Pancreas (tissue), 10 donors: ENCODE measurements around the gene TTLL5. TPM values are rescaled to one million over a fixed set of nuclear protein-coding genes. Genes with fewer than 3 reads are reported as not detected.

Experiments used
- ATAC-seq, 4 donors: fragments of 200-7000 bp; cut with Tn5 transposase; one replicate each; pipeline versions ENCODE4 v1.8.0 to v1.9.1; 2020; ENCODE audit warnings: mild to moderate bottlenecking in 4 of 4, moderate library complexity in 4 of 4
- DNase-seq, 6 donors: peaks; one replicate each; pipeline ENCODE4 v3.0.0-alpha.2; 2020
- FAIRE-seq: peaks from 2 replicates; lab custom pipeline; 2012; peaks lifted over from hg19 to GRCh38; lab: Jason Lieb, UNC
- H3K27ac ChIP-seq, 4 donors: fragments of 200-600 bp; sonication (generic); 1 replicate in 3 of 4; 2 replicates in 1 of 4; pipeline versions ENCODE4 v1.5.0 to v1.8.0; 2020
- H3K27me3 ChIP-seq, 4 donors: fragments of 200-600 bp; one replicate each; pipeline ENCODE4 v1.8.0; 2021
- H3K36me3 ChIP-seq, 3 donors: fragments of 200-600 bp; sonication (generic) in 1 of 3; one replicate each; pipeline versions ENCODE4 v1.5.0 to v1.8.0; 2020 to 2021
- H3K4me1 ChIP-seq, 3 donors: fragments of 200-600 bp; one replicate each; pipeline ENCODE4 v1.8.0; 2021
- H3K4me3 ChIP-seq, 4 donors: fragments of 200-600 bp; sonication (generic) in 2 of 4; one replicate each; pipeline versions ENCODE4 v1.5.0 to v1.8.0; 2020 to 2021
- H3K9me3 ChIP-seq, 4 donors: fragments of 200-600 bp; one replicate each; pipeline ENCODE4 v1.8.0; 2021
- WGBS, 2 donors: extraction: QIAGEN DNeasy Blood & Tissue Kit; methylation state at CpG; one replicate each; pipeline ENCODE4 v1.1.7; 2013; 5-methylcytosine and 5-hydroxymethylcytosine counted together
- intact Hi-C, 3 donors: fragments of 100-400 bp; cut with DNase I; formaldehyde crosslinking; loops; one replicate each; pipeline versions ENCODE4 v1.11.1 to v1.14.2; 2022
- polyA plus RNA-seq, 2 donors: library from polyadenylated mRNA; stranded (reverse); fragments of 200-250 nt; gene quantifications; one replicate each; pipeline ENCODE4 v1.2.3, GENCODE V29; 2013
- total RNA-seq, 6 donors: library from RNA; stranded (reverse); fragmentation: NEBNext Ultra II Directional in 4 of 6; extraction: Animal tissue kit (Norgen Biotek cat#: 25700) in 4 of 6; gene quantifications; one replicate each; pipeline versions ENCODE4 v1.2.1 to v1.2.4, GENCODE V29; 2021 to 2023
- TF ChIP-seq, protein P1 (sequence below), 4 donors: fragments of 200-600 bp; sonication (generic) in 3 of 4; IDR thresholded peaks; one replicate each; pipeline versions ENCODE4 v1.5.0 to v1.8.0; 2021; ENCODE audit warnings: antibody characterized with exemption in 4 of 4
- donor health status: healthy with polysubstance abuse.
- donor health status: DM: no; HTN: no; CAD: no; lungs with moderate emphysema.
- donor health status: DM: no; HTN: no; CAD: no.
- donor health status: control.
- donor health status: control.
- donor health status: Bipolar disorder and iron deficiency.
- donor health status: DM: yes; HTN: yes; CAD: no.
- donor health status: DM: no; HTN: no; CAD: no.
- donor health status: DM: no; HTN: no; CAD: no.
- donor health status: DM: yes; HTN: yes; CAD: no.

The TTLL5 gene
- total and polyA plus RNA-seq, 8 donors: 7.6 to 22.6 (median 12.0) TPM

DNA sequence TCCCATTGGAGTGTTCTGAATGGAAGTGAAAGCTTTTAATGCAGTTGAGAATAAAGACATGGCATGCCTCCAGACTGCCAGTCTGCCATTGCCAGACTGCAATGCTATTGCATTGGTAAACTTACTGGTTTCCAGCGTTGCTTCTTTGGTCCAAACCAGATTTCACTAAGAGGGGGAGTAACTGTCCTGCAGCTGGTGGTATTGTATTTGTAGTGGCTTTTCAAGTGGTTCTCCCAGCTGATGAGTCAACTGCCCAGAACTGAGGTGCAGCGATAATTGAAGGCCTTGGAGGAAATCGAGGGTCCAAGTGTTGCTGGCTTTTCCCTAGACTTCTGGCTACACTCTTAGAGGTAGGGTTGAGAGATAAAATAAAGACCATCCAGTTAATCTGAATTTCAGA is 32.2 kb upstream of the TTLL5 start:
- Histone ChIP-seq H3K27me3 (no peaks in the 10 kb centered on the region), H3K36me3 (no peaks in the 10 kb centered on the region), H3K9me3 (no peaks in the 10 kb centered on the region), H3K4me1 (no peaks in the 10 kb centered on the region), H3K4me3 (no peak overlapping the region), H3K27ac (no peak overlapping the region)
- DNase-seq: no peak
- TF ChIP-seq, protein P1, sequence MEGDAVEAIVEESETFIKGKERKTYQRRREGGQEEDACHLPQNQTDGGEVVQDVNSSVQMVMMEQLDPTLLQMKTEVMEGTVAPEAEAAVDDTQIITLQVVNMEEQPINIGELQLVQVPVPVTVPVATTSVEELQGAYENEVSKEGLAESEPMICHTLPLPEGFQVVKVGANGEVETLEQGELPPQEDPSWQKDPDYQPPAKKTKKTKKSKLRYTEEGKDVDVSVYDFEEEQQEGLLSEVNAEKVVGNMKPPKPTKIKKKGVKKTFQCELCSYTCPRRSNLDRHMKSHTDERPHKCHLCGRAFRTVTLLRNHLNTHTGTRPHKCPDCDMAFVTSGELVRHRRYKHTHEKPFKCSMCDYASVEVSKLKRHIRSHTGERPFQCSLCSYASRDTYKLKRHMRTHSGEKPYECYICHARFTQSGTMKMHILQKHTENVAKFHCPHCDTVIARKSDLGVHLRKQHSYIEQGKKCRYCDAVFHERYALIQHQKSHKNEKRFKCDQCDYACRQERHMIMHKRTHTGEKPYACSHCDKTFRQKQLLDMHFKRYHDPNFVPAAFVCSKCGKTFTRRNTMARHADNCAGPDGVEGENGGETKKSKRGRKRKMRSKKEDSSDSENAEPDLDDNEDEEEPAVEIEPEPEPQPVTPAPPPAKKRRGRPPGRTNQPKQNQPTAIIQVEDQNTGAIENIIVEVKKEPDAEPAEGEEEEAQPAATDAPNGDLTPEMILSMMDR (IDR thresholded peaks at IDR 0.05): no peak
- intact Hi-C loops: no loop called here
- no peak for FAIRE-seq
- ATAC-seq: no peak
- WGBS, 2 donors: 72 to 85% methylated on average over 3 of the region's 3 CpGs

DNA sequence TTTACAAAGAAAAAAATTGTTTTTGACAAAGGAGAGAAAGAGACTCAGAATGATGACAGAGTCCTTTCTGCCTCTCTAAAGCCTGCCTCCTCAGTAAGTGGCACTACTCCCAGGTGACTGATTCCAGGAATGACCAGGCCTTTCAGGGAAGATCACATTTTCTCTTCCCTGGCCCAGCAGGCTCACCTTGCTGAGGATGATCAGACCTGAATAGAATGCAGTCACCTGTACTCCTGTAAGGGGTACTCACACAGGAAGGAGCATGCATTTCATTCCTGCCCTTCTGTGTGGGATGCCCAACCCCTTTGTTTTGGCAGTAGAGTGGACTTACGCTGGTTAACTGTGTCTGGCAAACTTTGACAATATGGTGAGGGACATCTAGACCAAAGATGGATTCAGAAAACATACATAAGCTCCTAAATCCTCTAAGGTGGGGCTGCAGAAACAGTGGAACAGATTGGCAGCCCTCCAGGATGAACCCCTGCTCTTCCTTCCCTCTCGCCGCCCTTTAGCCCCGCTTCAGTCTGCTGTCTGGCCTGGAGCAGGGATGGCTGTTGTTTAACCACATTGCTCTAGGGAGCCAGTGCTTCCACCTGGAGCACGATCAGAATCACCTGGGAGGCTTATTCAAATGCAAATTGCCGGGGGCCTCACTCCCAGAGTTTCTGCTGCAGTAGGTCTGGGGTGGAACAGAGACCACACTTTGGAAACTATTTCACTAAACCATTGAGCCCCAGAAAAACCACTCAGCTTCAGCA is 30.2 kb upstream of the TTLL5 start:
- no peaks in the 10 kb centered on the region for H3K9me3 ChIP-seq
- no peaks in the 10 kb centered on the region for H3K36me3 ChIP-seq
- no peaks in the 10 kb centered on the region for H3K27me3 ChIP-seq
- no peak overlapping the region for H3K27ac ChIP-seq
- FAIRE-seq (no peak), DNase-seq (no peak), ATAC-seq (no peak)
- TF ChIP-seq, protein P1 (IDR thresholded peaks at IDR 0.05): no peak
- no peak overlapping the region for H3K4me3 ChIP-seq
- 88 to 90% methylated on average over 6 of the region's 6 CpGs for WGBS, 2 donors
- intact Hi-C loops: no loop called here
- no peaks in the 10 kb centered on the region for H3K4me1 ChIP-seq

DNA sequence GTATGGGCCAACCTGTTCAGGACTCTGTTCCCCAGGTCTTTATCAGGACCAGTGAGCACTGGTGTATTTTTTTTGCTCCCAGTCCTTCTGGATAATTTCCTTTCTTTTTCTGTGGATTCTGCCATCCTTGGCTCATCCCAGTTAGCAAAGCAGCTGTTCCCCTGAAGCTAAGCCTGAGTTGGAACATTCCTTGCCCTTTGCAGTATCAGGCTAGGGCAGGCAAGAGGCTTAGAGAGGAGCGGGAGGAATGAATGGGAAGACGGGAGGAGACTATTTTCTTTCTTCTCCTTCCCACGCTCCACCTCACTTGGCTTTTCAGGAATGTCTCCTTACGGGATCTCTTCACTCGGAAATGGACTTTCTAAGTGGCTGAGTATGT is 29.6 kb upstream of the TTLL5 start:
- H3K4me1 ChIP-seq: no peaks in the 10 kb centered on the region
- H3K27ac ChIP-seq: no peak overlapping the region
- H3K36me3 ChIP-seq: no peaks in the 10 kb centered on the region
- intact Hi-C loops: no loop called here
- H3K27me3 ChIP-seq: no peaks in the 10 kb centered on the region
- TF ChIP-seq, protein P1 (IDR thresholded peaks at IDR 0.05): no peak
- FAIRE-seq: no peak
- no peak for ATAC-seq
- no peak for DNase-seq
- no peak overlapping the region for H3K4me3 ChIP-seq
- WGBS, 2 donors: 85 to 86% methylated on average over 5 of the region's 5 CpGs
- no peaks in the 10 kb centered on the region for H3K9me3 ChIP-seq

DNA sequence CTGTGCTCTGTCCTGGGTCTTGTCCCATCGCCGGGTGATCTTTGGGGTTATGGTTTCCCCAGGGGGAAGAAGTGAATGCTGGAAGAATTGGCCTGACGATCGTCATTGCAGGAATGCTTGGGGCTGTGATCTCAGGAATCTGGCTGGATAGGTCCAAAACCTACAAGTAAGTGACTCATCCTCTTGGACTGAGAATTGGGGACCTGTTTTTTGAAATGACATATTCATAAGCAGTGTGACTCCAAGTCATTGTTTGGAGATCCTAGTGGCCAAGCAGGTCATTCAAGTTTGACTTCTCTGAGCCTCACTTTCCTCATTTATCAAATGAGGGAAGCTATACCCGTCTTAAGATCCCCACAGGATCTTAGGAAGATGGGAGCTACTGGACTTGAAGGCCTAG is 26.2 kb upstream of the TTLL5 start:
- intact Hi-C loops: no loop called here
- FAIRE-seq: no peak
- H3K36me3 ChIP-seq: no peaks in the 10 kb centered on the region
- H3K4me1 ChIP-seq: no peaks in the 10 kb centered on the region
- no peaks in the 10 kb centered on the region for H3K27me3 ChIP-seq
- H3K27ac ChIP-seq: no peak overlapping the region
- H3K4me3 ChIP-seq: no peak overlapping the region
- 77 to 78% methylated on average over 5 of the region's 5 CpGs for whole genome bisulfite sequencing, 2 donors
- TF ChIP-seq, protein P1 (IDR thresholded peaks at IDR 0.05): no peak
- DNase-seq: no peak
- no peaks in the 10 kb centered on the region for H3K9me3 ChIP-seq
- no peak for ATAC-seq

DNA sequence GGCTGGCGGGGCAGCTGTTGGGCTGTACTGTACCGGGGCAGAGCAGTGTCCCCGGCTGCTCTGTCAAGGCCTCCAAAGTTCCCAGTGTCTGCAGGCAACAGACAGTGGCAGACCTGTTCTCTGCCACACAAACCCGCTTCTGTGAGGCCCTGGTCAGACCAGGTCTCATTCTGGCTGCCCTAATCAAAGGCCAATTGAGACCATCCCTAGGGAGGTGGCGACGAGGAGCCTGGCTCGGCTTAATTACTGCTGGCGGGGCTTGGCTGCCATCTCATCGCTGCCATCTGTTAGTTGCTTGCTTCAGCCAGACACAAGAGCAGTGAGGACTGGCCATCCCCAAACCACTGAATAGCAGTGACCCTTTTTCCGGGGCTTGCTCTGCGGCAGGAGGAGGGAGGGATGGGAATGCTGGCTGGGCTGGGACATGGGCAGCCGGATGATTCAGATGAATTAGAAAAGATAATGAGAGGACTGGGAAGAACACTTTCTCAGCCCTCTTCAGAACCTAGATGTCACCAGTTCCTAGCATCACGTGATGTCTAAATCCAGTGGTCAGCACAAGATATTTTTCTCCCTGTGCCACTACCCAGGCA is 24.9 kb upstream of the TTLL5 start:
- FAIRE-seq (no peak), ATAC-seq (no peak), DNase-seq (no peak)
- Histone ChIP-seq H3K36me3 (no peaks in the 10 kb centered on the region), H3K27ac (no peak overlapping the region), H3K4me3 (no peak overlapping the region), H3K27me3 (no peaks in the 10 kb centered on the region), H3K4me1 (no peaks in the 10 kb centered on the region), H3K9me3 (no peaks in the 10 kb centered on the region)
- intact Hi-C loops: no loop called here
- 78 to 83% methylated on average over 13 of the region's 13 CpGs for WGBS, 2 donors
- TF ChIP-seq, protein P1 (IDR thresholded peaks at IDR 0.05): no peak
